RWPE2 (cell line): Measurements from ENCODE around the gene XKR8.

Experiments used
- ATAC-seq: fragments of 200-7000 bp; cut with Tn5 transposase; 3 replicates; pipeline ENCODE4 v1.9.1; 2021; ENCODE audit warnings: low read depth
- DNase-seq: peaks from one replicate; pipeline ENCODE4 v3.0.0-alpha.2; 2020; ENCODE audit warnings: low spot score
- H3K27ac ChIP-seq: fragments of 450-650 bp; 2 replicates; pipeline ENCODE4 v1.5.1; 2017; ENCODE audit warnings: mild to moderate bottlenecking; ENCODE audit not compliant: poor library complexity, severe bottlenecking
- H3K27me3 ChIP-seq: fragments of 250-450 bp; sonication (Bioruptor Pico); 2 replicates; pipeline ENCODE4 v1.5.1; 2021; ENCODE audit warnings: mild to moderate bottlenecking, moderate library complexity; ENCODE audit not compliant: insufficient read depth, poor library complexity, severe bottlenecking
- H3K36me3 ChIP-seq: fragments of 250-450 bp; sonication (Bioruptor Pico); 2 replicates; pipeline ENCODE4 v1.5.1; 2020; ENCODE audit warnings: low read depth, mild to moderate bottlenecking, moderate library complexity
- H3K4me1 ChIP-seq: fragments of 250-450 bp; sonication (Bioruptor Pico); 2 replicates; pipeline ENCODE4 v1.5.1; 2021; ENCODE audit warnings: mild to moderate bottlenecking, moderate library complexity; ENCODE audit not compliant: insufficient read depth, poor library complexity, severe bottlenecking
- H3K4me3 ChIP-seq: fragments of 250-450 bp; sonication (Bioruptor Pico); 2 replicates; pipeline ENCODE4 v1.5.1; 2021; ENCODE audit warnings: mild to moderate bottlenecking, moderate library complexity; ENCODE audit not compliant: severe bottlenecking
- H3K9me3 ChIP-seq: fragments of 250-450 bp; sonication (Bioruptor Pico); 2 replicates; pipeline ENCODE4 v1.5.1; 2021; ENCODE audit warnings: mild to moderate bottlenecking, moderate library complexity; ENCODE audit not compliant: severe bottlenecking
- TF ChIP-seq, protein P1 (sequence below): fragments of 450-650 bp; IDR thresholded peaks from one replicate; pipeline ENCODE4 v1.5.1; 2017; ENCODE audit warnings: mild to moderate bottlenecking, moderate library complexity; ENCODE audit not compliant: poor library complexity, severe bottlenecking

The XKR8 gene

DNA sequence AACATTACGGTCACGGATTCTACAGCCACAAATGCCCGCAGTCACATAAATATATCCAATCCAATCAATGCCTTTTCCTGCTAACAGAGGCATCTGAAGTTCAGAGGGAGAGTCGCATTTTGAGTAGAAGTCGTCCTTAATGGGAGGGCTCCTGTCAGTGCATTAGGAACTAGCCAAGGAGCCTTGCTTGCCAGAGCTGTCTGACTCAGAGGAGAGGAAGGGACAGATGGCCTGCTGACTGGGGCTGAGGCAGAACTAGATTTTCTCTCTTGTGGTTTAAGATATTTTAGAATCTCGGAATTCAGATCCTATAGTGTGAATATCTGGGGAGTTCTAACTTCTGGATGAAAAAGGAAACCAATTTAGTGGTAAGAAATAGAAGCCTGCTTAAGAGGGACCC, 10.6 kb downstream of the XKR8 start:
- H3K4me3 ChIP-seq, result no peak overlapping the region
- no peaks in the 10 kb centered on the region for H3K4me1 ChIP-seq
- DNase-seq (no peak), ATAC-seq (no peak)
- no peaks in the 10 kb centered on the region for H3K9me3 ChIP-seq
- H3K27me3 ChIP-seq, result no peaks in the 10 kb centered on the region
- TF ChIP-seq, protein P1, sequence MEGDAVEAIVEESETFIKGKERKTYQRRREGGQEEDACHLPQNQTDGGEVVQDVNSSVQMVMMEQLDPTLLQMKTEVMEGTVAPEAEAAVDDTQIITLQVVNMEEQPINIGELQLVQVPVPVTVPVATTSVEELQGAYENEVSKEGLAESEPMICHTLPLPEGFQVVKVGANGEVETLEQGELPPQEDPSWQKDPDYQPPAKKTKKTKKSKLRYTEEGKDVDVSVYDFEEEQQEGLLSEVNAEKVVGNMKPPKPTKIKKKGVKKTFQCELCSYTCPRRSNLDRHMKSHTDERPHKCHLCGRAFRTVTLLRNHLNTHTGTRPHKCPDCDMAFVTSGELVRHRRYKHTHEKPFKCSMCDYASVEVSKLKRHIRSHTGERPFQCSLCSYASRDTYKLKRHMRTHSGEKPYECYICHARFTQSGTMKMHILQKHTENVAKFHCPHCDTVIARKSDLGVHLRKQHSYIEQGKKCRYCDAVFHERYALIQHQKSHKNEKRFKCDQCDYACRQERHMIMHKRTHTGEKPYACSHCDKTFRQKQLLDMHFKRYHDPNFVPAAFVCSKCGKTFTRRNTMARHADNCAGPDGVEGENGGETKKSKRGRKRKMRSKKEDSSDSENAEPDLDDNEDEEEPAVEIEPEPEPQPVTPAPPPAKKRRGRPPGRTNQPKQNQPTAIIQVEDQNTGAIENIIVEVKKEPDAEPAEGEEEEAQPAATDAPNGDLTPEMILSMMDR, result no peak
- no peak overlapping the region for H3K27ac ChIP-seq
- H3K36me3 ChIP-seq, result peaks cover 13% of the 10 kb centered on the region

DNA sequence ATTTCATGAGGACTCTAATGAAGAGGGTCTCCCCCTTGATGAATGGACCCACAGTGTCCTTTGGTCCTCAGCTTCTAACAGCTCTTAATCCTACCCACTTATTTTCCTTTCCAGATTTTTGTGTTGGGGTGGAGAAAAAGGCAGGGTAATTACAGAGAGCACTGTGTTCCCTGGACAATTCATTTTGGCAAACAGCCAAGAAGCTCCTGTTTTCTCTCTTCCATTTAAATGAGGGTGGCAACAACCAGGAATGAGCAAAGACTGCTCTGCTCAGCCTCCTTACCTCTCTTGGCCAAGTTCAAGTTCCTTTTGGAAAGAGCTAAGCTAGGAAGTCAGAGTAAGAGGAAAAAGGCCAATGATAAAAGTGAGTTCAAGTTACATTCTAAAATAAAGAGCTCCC, 11.9 kb downstream of the XKR8 start:
- Histone ChIP-seq H3K4me3 (no peak overlapping the region), H3K27me3 (no peaks in the 10 kb centered on the region), H3K36me3 (peaks cover 23% of the 10 kb centered on the region), H3K4me1 (no peaks in the 10 kb centered on the region), H3K9me3 (no peaks in the 10 kb centered on the region), H3K27ac (no peak overlapping the region)
- TF ChIP-seq, protein P1, result no peak
- ATAC-seq (no peak), DNase-seq (no peak)

DNA sequence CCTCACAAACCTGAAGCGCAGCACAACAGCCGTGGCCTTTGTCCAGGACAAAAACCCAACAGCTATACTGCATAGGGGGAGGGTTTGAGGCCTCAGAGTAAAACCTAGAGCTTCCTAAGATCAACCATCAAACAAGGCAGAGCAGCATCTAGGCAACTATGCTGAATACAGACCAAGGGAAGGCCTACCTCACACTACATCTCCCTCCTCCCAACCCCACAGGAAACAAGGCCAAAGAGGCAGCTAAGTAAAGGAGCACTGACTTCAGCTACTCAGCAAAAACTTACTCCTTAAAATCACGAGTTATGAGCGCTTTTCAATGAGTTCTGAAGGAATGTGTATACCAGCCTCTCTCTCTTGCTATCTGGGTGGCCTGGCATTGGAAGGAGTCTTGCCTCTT, 12.4 kb downstream of the XKR8 start:
- Histone ChIP-seq H3K4me3 (no peak overlapping the region), H3K36me3 (peaks cover 24% of the 10 kb centered on the region), H3K9me3 (no peaks in the 10 kb centered on the region), H3K27me3 (no peaks in the 10 kb centered on the region), H3K27ac (no peak overlapping the region), H3K4me1 (no peaks in the 10 kb centered on the region)
- ATAC-seq, result no peak
- TF ChIP-seq, protein P1, result no peak
- DNase-seq, result no peak

DNA sequence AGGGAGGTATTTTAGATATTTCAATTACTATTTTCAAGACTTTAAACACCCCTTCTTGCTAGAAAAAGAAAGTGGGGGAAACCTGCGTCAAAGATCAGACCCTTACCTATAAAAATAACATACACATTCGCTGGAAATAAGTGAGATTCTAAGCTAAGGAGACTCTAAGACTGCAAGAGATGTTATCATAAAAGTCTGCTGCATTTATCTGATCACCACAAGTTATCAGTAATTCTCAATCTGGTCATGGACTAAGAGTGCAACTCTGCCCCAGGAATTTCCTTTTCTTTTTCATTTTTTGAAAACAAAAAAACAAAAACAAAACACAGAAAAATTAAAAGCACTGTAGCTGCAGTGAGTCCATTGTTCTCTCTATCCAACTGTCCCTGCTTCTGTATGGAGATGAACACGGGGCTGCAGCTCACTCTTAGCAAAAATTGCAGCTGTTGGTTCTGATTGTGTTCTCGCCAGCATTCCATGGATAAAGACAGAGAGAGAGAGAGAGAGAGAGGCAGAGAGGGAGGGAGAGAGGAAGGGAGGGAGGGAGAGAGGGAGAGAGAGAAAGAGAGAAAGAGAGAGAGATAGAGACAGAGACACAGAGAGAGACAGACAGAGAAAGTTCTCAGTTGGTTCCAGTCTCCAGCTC, 14.1 kb downstream of the XKR8 start:
- DNase-seq (no peak), ATAC-seq (no peak)

DNA sequence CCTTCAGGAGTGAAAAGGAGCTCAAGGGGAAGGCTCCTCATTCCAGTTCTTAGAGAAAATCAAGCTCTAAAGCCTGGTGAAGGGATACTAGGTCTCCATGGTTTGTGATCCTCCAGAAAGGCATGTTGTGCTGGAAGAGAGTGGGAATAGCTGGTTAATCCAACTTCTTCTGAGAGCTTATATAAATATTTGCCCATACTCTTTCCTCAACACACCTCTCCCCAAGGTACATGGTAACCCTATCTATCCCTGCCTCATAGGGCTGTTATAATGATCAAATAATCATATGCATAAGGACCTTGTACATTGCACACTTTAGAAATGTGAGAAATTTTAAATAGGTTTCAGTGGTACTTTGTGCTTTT, 14.6 kb downstream of the XKR8 start:
- H3K9me3 ChIP-seq, result no peaks in the 10 kb centered on the region
- TF ChIP-seq, protein P1, result no peak
- peaks cover 39% of the 10 kb centered on the region for H3K36me3 ChIP-seq
- no peaks in the 10 kb centered on the region for H3K4me1 ChIP-seq
- ATAC-seq (no peak), DNase-seq (no peak)
- H3K27me3 ChIP-seq, result no peaks in the 10 kb centered on the region
- no peak overlapping the region for H3K4me3 ChIP-seq
- no peak overlapping the region for H3K27ac ChIP-seq

More for the DNA sequence above, 14.1 kb downstream of the XKR8 start:
- TF ChIP-seq, protein P1, result no peak
- H3K27me3 ChIP-seq, result no peaks in the 10 kb centered on the region
- H3K27ac ChIP-seq, result no peak overlapping the region
- no peaks in the 10 kb centered on the region for H3K9me3 ChIP-seq
- H3K4me1 ChIP-seq, result no peaks in the 10 kb centered on the region
- peaks cover 35% of the 10 kb centered on the region for H3K36me3 ChIP-seq
- H3K4me3 ChIP-seq, result no peak overlapping the region
